NT2/D1 (cell line): ENCODE data around the gene NAA80.

Experiments used
- DNase-seq: peaks from one replicate; pipeline ENCODE4 v3.0.0-alpha.2; 2011; ENCODE audit warnings: low read depth, low spot score
- H3K27me3 ChIP-seq: 2 replicates; pipeline ENCODE4 v1.6.0; 2011; ENCODE audit warnings: mild to moderate bottlenecking; ENCODE audit not compliant: insufficient read length, insufficient read depth
- H3K36me3 ChIP-seq: 2 replicates; pipeline ENCODE4 v1.6.1; 2011; ENCODE audit warnings: mild to moderate bottlenecking, low read length, mixed read lengths; ENCODE audit not compliant: insufficient read depth, insufficient read length
- H3K4me1 ChIP-seq: 2 replicates; pipeline ENCODE4 v1.5.1; 2011; ENCODE audit not compliant: insufficient read depth, insufficient read length
- H3K4me3 ChIP-seq: 2 replicates; pipeline ENCODE4 v1.5.1; 2011; ENCODE audit warnings: low read depth; ENCODE audit not compliant: insufficient read length
- H3K9ac ChIP-seq: 2 replicates; pipeline ENCODE4 v1.6.0; 2011; ENCODE audit warnings: low read depth; ENCODE audit not compliant: insufficient read length
- H3K9me3 ChIP-seq: 2 replicates; pipeline ENCODE4 v1.5.1; 2011; ENCODE audit warnings: mild to moderate bottlenecking, low read length; ENCODE audit not compliant: insufficient read depth
- SUZ12 ChIP-seq: IDR thresholded peaks from 2 replicates; pipeline ENCODE4 v1.6.1; 2011; ENCODE audit not compliant: insufficient read length, insufficient read depth; ENCODE audit errors: extremely low read depth
- YY1 ChIP-seq: IDR thresholded peaks from 2 replicates; pipeline ENCODE4 v1.6.1; 2011; ENCODE audit not compliant: insufficient read length, insufficient read depth
- ZNF274 ChIP-seq: IDR thresholded peaks from 2 replicates; pipeline ENCODE4 v1.6.1; 2011; ENCODE audit warnings: mild to moderate bottlenecking, low read depth, low read length

Gene NAA80

GRCh38 chr3:50334339-50335075, 35.3 kb upstream of the NAA80 start:
- H3K36me3 ChIP-seq: peaks cover 69% of the 10 kb centered on the region
- peaks cover 4% of the 10 kb centered on the region for H3K4me1 ChIP-seq
- no peak for DNase-seq
- H3K27me3 ChIP-seq: no peaks in the 10 kb centered on the region
- H3K4me3 ChIP-seq: no peak overlapping the region
- H3K9me3 ChIP-seq: no peaks in the 10 kb centered on the region
- no peak for TF ChIP-seq SUZ12
- TF ChIP-seq YY1: no peak
- TF ChIP-seq ZNF274: no peak
- H3K9ac ChIP-seq: peak overlapping the region; percentile 57

- TF ChIP-seq ZNF274 (no peak), SUZ12 (no peak), YY1 (no peak)
- peaks cover 75% of the 10 kb centered on the region for H3K36me3 ChIP-seq
- no peaks in the 10 kb centered on the region for H3K27me3 ChIP-seq
- H3K9me3 ChIP-seq: no peaks in the 10 kb centered on the region
- H3K9ac ChIP-seq: no peak overlapping the region
- H3K4me3 ChIP-seq: no peak overlapping the region
- DNase-seq: no peak
- H3K4me1 ChIP-seq: peaks cover 4% of the 10 kb centered on the region
Observed at GRCh38 chr3:50333744-50334328, 34.6 kb upstream of the NAA80 start.

- Histone ChIP-seq H3K27me3 (no peaks in the 10 kb centered on the region), H3K9ac (no peak overlapping the region), H3K36me3 (peaks cover 80% of the 10 kb centered on the region), H3K9me3 (no peaks in the 10 kb centered on the region), H3K4me3 (no peak overlapping the region), H3K4me1 (no peaks in the 10 kb centered on the region)
- TF ChIP-seq SUZ12: no peak
- no peak for TF ChIP-seq ZNF274
- no peak for TF ChIP-seq YY1
- no peak for DNase-seq
Observed at GRCh38 chr3:50331364-50331907, 32.2 kb upstream of the NAA80 start.

GRCh38 chr3:50330330-50330729, 31.1 kb upstream of the NAA80 start:
- Histone ChIP-seq H3K9ac (no peak overlapping the region), H3K27me3 (no peaks in the 10 kb centered on the region), H3K36me3 (peaks cover 80% of the 10 kb centered on the region), H3K4me1 (no peaks in the 10 kb centered on the region), H3K4me3 (no peak overlapping the region), H3K9me3 (no peaks in the 10 kb centered on the region)
- no peak for TF ChIP-seq SUZ12
- DNase-seq: no peak

- Histone ChIP-seq H3K4me1 (peaks cover 14% of the 10 kb centered on the region), H3K9me3 (no peaks in the 10 kb centered on the region), H3K36me3 (peaks cover 79% of the 10 kb centered on the region), H3K27me3 (no peaks in the 10 kb centered on the region), H3K9ac (peak within 1 kb of the TSS; percentile 94), H3K4me3 (peak within 1 kb of the TSS; percentile 95)
- peak; percentile 98 for DNase-seq
- TF ChIP-seq SUZ12 (no peak), ZNF274 (no peak)
Observed at GRCh38 chr3:50327943-50328691, 28.9 kb upstream of the NAA80 start, which contains the start of gene TUSC2. TSS of gene TUSC2 (minus strand) at chr3:50328223. CDS start at chr3:50328099, 124 bp downstream.

GRCh38 chr3:50327129-50327528, 27.9 kb upstream of the NAA80 start:
- Histone ChIP-seq H3K9me3 (no peaks in the 10 kb centered on the region), H3K36me3 (peaks cover 70% of the 10 kb centered on the region), H3K4me3 (peak overlapping the region; percentile 95), H3K9ac (peak overlapping the region; percentile 94), H3K27me3 (no peaks in the 10 kb centered on the region), H3K4me1 (peaks cover 21% of the 10 kb centered on the region)
- no peak for DNase-seq
- TF ChIP-seq YY1 (no peak), SUZ12 (no peak), ZNF274 (no peak)

GRCh38 chr3:50326182-50326541, 27.0 kb upstream of the NAA80 start:
- H3K4me1 ChIP-seq: peaks cover 21% of the 10 kb centered on the region

More at GRCh38 chr3:50326182-50326541, 27.0 kb upstream of the NAA80 start:
- H3K9me3 ChIP-seq: no peaks in the 10 kb centered on the region
- H3K9ac ChIP-seq: peak overlapping the region; percentile 22
- no peaks in the 10 kb centered on the region for H3K27me3 ChIP-seq
- no peak overlapping the region for H3K4me3 ChIP-seq
- TF ChIP-seq ZNF274: no peak
- no peak for TF ChIP-seq YY1
- TF ChIP-seq SUZ12: no peak
- H3K36me3 ChIP-seq: peaks cover 60% of the 10 kb centered on the region
- no peak for DNase-seq
